Medulla oblongata (tissue), 1 donor: Measurements from ENCODE around the gene FRS3.
"Not testable (repeated sequence)": the region's sequence is repeated elsewhere in the genome, so short reads cannot be mapped to it uniquely, and the experiment has no call there.

Experiments used
- DNase-seq: peaks from one replicate; pipeline ENCODE4 v3.0.0-alpha.2; 2015; ENCODE audit errors: extremely low spot score

Gene FRS3

GRCh38 chr6:41769376-41769775 lies 10.3 kb downstream of the FRS3 start:
- DNase-seq = no peak

DNA sequence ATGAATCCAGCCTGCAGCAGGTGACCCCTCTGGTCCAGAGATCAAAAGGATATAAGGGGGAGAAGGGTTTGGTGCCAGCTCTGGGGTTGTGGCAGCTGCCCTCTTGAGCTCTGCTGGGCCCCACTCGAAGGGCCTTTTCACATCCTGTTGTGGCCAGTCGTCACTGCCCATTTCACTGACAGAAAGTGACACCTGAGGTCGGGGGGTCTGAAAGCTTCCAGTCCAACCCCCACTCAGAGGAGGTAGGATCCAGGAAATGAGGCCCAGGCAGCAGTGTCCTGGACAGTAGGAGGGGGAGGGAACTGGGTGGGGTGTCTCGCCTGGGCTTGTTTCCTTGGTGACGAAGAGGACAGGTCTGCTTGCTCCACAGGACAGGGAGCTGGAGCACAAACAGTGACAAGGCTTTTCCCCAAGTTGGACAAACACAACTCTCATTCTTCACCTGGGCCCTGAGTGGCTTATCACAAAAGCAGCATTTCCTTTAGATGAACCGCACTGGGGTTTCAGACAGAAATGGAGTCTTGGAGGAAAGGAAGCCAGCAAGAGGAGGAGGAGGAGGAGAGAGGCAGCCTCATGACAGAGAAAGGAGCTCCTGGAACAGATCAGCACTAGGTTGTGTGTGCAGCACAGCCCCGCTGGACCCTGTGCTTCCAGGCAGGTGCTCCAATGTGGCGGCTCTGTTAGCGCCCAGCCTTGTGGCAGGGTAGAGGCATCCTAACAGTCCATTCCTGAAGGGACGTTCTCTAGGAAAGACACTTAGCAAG lies 11.0 kb downstream of the FRS3 start:
- no peak for DNase-seq

- DNase-seq = no peak
Observed at GRCh38 chr6:41767112-41767833, 12.4 kb downstream of the FRS3 start.

DNA sequence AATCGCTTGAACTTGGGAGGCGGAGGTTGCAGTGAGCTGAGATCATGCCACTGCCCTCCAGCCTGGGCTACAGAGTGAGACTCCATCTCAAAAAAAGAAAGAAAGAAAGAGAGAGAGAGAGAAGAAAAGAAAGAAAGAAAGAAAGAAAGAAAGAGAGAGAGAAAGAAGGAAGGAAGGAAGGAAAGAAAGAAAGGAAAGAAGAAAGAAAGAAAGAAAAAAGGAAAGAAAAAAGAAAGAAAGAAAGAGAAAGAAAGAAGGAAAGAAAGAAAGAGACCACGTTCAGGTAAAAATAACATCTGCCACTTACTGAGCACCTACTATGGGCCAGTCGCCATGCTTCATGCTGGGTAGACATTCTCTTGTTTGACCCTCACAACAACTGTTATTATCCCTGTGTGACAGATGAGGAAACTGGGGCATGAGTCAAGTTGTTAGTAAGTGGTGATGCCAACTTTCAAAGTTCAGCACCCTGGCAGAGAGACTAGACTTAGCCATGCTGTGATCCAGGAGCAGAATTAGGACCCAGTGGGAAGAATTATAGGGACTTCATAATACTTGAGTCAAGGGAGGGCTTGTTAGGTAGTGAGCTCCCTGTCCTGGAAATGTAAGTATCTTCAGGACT lies 13.5 kb downstream of the FRS3 start:
- not testable (repeated sequence) for DNase-seq

DNA sequence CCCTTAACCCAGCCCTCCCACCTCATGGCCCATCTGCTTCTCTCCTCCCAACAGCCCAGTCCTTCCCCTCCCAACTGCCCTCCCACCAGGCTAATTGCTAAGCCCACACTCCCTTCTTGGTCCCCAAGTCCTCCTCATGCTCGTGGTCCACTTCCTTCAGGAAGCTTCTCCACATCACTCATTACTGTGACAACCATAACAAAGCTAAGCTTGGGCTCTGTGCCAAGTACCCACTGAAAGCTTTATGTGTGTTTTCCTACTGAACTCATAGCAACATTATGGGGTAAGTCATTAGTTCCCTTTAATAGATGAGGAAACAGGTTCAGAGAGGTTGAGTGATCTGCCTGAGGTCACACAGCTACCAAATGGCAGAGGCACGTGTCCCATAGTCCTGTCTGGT lies 16.2 kb downstream of the FRS3 start:
- no peak for DNase-seq

- no peak for DNase-seq
Observed at GRCh38 chr6:41759905-41760579, 19.7 kb downstream of the FRS3 start.

DNA sequence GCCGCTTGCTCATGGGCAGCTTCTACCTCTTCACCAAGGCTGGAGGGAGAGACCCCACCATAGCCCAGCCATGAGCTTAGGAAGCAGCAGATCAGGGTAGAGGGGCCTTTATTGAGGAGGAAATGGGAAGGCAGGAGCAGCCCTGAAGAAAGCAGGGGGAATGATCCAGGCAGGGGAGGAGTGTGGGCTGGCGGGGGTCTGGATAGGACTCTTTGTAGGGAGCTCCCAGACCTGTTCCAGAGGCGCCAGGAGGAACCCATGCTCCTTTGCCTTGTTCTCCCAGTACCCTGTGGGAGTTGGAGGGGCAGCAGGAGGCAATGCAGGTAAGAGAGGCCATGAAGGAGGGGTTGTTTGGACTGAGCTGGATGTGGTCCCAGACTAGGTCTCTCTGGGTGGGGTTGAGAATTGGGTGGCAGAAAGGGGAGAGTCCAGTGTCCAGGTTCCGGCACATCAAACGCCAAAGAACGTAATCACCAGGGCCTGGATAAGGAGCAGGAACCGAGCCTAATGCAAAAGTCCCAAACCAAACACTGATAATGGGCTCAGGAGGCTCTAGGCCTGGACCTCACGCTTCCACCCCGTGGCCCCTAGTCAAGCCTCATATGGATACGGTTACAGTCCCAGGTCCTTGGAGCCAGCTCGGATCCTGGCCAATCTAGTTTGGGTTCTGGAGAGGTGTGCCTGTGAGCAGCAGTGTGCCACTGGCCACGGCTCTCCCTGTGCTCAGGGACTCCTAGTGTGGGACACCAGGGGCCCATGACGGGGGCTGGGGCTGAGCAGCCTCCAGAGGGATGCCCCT lies 20.4 kb downstream of the FRS3 start:
- no peak for DNase-seq

- DNase-seq = no peak
Observed at GRCh38 chr6:41758641-41759035, 21.1 kb downstream of the FRS3 start.

DNA sequence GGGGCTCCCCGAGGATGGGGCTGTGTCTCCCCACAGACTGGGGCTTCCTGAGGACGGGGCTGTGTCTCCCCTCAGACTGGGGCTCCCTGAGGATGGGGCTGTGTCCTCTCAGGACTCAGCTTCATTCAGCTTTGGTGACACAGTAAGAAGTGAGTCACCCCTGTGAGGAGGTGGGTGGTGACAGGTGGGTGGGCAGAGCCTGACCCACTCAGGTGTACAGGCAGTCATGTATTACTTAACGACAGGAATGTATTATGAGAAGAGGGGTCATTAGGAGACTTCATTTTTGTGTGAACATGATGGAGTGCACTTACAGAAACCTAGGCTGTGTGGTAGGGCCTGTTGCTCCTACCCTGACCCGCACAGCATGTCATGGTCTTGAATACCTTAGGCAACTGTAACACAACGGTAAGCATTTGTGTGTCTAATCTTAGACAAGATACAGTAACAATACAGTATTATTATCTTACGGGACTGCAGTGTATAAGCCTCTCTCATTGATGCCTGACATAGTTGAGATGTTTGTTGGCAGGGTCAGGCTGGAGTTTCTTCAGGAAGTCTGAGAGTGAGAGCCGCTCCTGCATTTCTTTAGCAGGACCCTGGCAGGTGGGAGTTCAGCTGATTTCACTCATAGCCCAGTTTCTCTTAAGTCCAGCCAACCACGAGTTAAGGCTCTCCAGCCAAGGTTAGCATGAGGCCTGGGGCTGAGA lies 21.6 kb downstream of the FRS3 start:
- DNase-seq = no peak

- DNase-seq = no peak
Observed at GRCh38 chr6:41757271-41757670, 22.4 kb downstream of the FRS3 start.

DNA sequence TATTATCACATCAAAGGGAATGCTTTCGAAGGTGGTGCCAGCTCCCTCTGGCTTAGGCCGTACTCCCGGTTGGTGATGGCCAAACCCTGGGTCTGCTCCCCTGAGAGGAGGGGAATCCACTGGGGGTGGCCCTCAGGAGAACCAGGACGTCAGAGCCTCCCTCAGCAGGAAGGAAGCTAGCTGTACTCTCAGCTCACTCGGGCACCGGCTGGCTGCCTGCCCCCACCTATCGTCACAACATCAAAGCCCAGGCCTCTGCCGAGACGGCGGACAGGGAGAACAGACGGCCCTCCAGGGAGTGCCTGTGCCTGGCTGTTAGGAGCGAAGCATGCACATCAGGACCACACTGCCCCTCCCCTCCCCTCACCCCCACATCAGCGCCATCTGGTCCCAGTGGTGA lies 23.3 kb downstream of the FRS3 start:
- DNase-seq = no peak

- DNase-seq = no peak
Observed at GRCh38 chr6:41755895-41756294, 23.8 kb downstream of the FRS3 start.

DNA sequence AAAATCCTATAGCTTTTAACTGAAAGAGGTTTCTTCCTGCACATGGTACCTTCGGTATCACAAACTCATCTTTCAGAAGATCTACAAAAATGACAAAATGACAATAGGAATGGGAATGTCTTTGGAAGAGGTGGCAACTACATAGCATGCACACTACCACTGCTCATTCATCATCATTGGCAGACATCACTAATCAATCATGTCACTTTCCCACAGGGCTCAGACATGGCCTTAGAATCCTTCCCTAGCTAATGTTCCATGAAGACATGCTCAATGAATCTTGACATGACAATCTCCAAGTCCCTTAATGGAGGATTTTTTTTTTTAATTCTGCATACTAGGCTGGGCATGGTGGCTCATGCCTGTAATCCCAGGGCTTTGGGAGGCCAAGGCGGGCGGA lies 29.3 kb downstream of the FRS3 start:
- DNase-seq = no peak

- DNase-seq = no peak
Observed at GRCh38 chr6:41748542-41748941, 31.2 kb downstream of the FRS3 start.

- DNase-seq = no peak
Observed at GRCh38 chr6:41748102-41748477, 31.6 kb downstream of the FRS3 start.

DNA sequence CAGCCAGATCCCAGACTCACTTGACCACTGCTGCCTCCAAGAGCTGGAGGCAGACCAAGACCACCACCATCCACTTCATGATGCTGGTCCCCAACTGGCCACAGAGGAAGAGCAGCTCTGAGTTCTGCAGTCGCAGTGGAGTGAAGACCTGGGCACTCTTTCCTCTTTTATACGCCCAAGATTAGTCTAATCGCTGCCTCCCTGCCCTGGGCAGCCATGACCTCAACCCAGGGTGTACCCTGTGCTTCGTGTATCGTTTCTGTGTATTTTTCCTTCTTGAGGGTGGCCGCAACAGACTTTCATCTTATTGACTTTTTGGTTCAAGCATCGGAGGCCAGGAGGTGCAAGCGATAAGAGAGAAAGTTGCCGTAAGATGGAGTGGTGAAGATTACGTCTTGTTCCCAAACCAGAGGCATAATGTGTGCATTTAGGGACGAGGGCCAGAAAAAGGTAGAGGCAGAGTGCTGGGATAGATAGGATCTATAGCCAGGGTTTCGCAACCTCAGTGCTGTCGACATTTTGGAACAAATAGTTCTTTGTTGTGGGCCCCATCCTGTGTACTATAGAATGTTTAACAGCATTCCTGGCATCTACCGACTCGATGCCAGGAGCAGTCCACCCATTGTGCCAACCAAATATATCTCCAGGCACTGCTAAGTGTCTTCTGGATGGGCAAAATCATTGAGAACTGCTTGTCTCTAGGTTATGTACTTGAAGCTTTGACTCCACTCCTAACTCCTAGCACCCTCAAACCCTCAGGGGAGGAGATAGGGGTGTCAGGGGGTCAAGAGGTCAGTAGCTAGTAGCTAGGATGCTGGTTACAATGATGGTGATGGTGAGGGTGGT lies 32.2 kb downstream of the FRS3 start, which contains the start of gene PGC:
PGC (minus strand) TSS at position 142 of the 846 bp plus-strand sequence; CDS start at position 79, 63 bp downstream.
- DNase-seq = no peak

GRCh38 chr6:41746107-41746506 lies 33.6 kb downstream of the FRS3 start:
- DNase-seq = no peak

- no peak for DNase-seq
Observed at GRCh38 chr6:41744236-41744787, 35.4 kb downstream of the FRS3 start.

GRCh38 chr6:41743406-41744235 lies 36.1 kb downstream of the FRS3 start:
- no peak for DNase-seq
